ENCODE results near the gene CFHR5.
A peak's percentile ranks its signal among the peaks of the same experiment; 100 is the strongest.

DNA sequence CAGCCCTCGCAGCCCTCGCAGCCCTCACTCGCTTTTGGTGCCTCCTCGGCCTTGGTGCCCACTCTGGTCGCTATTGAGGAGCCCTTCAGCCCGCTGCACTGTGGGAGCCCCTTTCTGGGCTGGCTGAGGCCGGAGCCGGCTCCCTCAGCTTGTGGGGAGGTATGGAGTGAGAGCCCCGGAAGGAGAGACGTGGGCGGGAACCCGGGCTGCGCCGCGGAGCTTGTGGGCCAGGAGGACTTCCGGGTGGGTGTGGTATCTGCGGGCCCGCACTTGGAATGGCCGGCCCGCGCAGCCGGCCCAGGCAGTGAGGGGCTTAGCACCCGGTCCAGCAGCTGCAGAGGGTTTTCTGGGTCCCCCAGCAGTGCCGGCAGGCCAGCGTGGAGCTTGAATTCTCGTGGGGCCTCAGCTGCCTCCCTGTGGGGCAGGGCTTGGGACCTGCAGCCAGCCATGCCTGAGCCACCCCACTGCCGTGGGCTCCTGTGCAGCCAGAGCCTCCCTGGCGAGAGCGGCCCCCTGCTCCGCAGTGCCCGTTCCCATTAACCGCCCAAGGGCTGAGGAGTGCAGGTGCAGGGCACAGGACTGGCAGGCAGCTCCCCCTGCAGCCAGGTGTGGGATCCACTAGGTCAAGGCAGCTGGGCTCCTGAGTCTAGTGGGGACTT lies 43.7 kb upstream of the CFHR5 start:
- TF ChIP-seq, protein P1, sequence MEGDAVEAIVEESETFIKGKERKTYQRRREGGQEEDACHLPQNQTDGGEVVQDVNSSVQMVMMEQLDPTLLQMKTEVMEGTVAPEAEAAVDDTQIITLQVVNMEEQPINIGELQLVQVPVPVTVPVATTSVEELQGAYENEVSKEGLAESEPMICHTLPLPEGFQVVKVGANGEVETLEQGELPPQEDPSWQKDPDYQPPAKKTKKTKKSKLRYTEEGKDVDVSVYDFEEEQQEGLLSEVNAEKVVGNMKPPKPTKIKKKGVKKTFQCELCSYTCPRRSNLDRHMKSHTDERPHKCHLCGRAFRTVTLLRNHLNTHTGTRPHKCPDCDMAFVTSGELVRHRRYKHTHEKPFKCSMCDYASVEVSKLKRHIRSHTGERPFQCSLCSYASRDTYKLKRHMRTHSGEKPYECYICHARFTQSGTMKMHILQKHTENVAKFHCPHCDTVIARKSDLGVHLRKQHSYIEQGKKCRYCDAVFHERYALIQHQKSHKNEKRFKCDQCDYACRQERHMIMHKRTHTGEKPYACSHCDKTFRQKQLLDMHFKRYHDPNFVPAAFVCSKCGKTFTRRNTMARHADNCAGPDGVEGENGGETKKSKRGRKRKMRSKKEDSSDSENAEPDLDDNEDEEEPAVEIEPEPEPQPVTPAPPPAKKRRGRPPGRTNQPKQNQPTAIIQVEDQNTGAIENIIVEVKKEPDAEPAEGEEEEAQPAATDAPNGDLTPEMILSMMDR (conservative IDR thresholded peaks at IDR 0.05; ENCODE audit: low read depth in 2 of 2): peak; percentile 26 to 79; a peak in 3 of 4 replicates
- TF ChIP-seq, protein P2, sequence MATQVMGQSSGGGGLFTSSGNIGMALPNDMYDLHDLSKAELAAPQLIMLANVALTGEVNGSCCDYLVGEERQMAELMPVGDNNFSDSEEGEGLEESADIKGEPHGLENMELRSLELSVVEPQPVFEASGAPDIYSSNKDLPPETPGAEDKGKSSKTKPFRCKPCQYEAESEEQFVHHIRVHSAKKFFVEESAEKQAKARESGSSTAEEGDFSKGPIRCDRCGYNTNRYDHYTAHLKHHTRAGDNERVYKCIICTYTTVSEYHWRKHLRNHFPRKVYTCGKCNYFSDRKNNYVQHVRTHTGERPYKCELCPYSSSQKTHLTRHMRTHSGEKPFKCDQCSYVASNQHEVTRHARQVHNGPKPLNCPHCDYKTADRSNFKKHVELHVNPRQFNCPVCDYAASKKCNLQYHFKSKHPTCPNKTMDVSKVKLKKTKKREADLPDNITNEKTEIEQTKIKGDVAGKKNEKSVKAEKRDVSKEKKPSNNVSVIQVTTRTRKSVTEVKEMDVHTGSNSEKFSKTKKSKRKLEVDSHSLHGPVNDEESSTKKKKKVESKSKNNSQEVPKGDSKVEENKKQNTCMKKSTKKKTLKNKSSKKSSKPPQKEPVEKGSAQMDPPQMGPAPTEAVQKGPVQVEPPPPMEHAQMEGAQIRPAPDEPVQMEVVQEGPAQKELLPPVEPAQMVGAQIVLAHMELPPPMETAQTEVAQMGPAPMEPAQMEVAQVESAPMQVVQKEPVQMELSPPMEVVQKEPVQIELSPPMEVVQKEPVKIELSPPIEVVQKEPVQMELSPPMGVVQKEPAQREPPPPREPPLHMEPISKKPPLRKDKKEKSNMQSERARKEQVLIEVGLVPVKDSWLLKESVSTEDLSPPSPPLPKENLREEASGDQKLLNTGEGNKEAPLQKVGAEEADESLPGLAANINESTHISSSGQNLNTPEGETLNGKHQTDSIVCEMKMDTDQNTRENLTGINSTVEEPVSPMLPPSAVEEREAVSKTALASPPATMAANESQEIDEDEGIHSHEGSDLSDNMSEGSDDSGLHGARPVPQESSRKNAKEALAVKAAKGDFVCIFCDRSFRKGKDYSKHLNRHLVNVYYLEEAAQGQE (IDR thresholded peaks at IDR 0.05; ENCODE audit: unreplicated experiment): no peak
- no peak for TF ChIP-seq JUNB (IDR thresholded peaks at IDR 0.05; ENCODE audit: unreplicated experiment)
- TF ChIP-seq EZH2phosphoT487 (IDR thresholded peaks at IDR 0.05; ENCODE audit: unreplicated experiment): no peak
- no peak for TF ChIP-seq NANOG (IDR thresholded peaks at IDR 0.05; ENCODE audit: borderline replicate concordance)
- no peak for TF ChIP-seq EZH2 (IDR thresholded peaks at IDR 0.05; ENCODE audit: low read depth, unreplicated experiment)
- TF ChIP-seq STAT1 (IDR thresholded peaks at IDR 0.05; ENCODE audit: unreplicated experiment): no peak
- no peak for TF ChIP-seq POLR2AphosphoS5 (IDR thresholded peaks at IDR 0.05; ENCODE audit: low read depth)
- TF ChIP-seq, protein P3, sequence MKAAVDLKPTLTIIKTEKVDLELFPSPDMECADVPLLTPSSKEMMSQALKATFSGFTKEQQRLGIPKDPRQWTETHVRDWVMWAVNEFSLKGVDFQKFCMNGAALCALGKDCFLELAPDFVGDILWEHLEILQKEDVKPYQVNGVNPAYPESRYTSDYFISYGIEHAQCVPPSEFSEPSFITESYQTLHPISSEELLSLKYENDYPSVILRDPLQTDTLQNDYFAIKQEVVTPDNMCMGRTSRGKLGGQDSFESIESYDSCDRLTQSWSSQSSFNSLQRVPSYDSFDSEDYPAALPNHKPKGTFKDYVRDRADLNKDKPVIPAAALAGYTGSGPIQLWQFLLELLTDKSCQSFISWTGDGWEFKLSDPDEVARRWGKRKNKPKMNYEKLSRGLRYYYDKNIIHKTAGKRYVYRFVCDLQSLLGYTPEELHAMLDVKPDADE (IDR thresholded peaks at IDR 0.05): no peak
- TF ChIP-seq ZNF331 (CRISPR knock-in tag; IDR thresholded peaks at IDR 0.05; ENCODE audit: low read depth): no peak
- no peak for TF ChIP-seq CREB1 (CRISPR knock-in tag; IDR thresholded peaks at IDR 0.05; ENCODE audit: low read depth)
- TF ChIP-seq, protein P4, sequence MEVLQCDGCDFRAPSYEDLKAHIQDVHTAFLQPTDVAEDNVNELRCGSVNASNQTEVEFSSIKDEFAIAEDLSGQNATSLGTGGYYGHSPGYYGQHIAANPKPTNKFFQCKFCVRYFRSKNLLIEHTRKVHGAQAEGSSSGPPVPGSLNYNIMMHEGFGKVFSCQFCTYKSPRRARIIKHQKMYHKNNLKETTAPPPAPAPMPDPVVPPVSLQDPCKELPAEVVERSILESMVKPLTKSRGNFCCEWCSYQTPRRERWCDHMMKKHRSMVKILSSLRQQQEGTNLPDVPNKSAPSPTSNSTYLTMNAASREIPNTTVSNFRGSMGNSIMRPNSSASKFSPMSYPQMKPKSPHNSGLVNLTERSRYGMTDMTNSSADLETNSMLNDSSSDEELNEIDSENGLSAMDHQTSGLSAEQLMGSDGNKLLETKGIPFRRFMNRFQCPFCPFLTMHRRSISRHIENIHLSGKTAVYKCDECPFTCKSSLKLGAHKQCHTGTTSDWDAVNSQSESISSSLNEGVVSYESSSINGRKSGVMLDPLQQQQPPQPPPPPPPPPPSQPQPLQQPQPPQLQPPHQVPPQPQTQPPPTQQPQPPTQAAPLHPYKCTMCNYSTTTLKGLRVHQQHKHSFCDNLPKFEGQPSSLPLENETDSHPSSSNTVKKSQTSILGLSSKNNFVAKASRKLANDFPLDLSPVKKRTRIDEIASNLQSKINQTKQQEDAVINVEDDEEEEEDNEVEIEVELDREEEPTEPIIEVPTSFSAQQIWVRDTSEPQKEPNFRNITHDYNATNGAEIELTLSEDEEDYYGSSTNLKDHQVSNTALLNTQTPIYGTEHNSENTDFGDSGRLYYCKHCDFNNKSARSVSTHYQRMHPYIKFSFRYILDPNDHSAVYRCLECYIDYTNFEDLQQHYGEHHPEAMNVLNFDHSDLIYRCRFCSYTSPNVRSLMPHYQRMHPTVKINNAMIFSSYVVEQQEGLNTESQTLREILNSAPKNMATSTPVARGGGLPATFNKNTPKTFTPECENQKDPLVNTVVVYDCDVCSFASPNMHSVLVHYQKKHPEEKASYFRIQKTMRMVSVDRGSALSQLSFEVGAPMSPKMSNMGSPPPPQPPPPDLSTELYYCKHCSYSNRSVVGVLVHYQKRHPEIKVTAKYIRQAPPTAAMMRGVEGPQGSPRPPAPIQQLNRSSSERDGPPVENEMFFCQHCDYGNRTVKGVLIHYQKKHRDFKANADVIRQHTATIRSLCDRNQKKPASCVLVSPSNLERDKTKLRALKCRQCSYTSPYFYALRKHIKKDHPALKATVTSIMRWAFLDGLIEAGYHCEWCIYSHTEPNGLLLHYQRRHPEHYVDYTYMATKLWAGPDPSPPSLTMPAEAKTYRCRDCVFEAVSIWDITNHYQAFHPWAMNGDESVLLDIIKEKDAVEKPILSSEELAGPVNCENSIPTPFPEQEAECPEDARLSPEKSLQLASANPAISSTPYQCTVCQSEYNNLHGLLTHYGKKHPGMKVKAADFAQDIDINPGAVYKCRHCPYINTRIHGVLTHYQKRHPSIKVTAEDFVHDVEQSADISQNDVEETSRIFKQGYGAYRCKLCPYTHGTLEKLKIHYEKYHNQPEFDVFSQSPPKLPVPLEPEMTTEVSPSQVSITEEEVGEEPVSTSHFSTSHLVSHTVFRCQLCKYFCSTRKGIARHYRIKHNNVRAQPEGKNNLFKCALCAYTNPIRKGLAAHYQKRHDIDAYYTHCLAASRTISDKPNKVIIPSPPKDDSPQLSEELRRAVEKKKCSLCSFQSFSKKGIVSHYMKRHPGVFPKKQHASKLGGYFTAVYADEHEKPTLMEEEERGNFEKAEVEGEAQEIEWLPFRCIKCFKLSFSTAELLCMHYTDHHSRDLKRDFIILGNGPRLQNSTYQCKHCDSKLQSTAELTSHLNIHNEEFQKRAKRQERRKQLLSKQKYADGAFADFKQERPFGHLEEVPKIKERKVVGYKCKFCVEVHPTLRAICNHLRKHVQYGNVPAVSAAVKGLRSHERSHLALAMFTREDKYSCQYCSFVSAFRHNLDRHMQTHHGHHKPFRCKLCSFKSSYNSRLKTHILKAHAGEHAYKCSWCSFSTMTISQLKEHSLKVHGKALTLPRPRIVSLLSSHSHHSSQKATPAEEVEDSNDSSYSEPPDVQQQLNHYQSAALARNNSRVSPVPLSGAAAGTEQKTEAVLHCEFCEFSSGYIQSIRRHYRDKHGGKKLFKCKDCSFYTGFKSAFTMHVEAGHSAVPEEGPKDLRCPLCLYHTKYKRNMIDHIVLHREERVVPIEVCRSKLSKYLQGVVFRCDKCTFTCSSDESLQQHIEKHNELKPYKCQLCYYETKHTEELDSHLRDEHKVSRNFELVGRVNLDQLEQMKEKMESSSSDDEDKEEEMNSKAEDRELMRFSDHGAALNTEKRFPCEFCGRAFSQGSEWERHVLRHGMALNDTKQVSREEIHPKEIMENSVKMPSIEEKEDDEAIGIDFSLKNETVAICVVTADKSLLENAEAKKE (CRISPR knock-in tag; IDR thresholded peaks at IDR 0.05): no peak

All from GM23338 (cell line).